ENCODE data around the gene RNF115. TPM values are rescaled to one million over a fixed set of nuclear protein-coding genes. Genes with fewer than 3 reads are reported as not detected.

Gene RNF115
- total and polyA plus RNA-seq, 2 of the 13 experiments (the other 11 are each of a cell fraction or from before 2014, with no cell fraction given): 6.0 to 10.1 TPM

GRCh38 chr1:145823565-145824498 lies at the start of gene RNF115, which contains the start of gene POLR3C (continued):
- no peak for TF ChIP-seq ZNF18 (CRISPR knock-in tag; IDR thresholded peaks at IDR 0.05; ENCODE audit: insufficient replicate concordance)
- TF ChIP-seq ARNT (IDR thresholded peaks at IDR 0.05): no peak
- TF ChIP-seq ZNF83 (CRISPR knock-in tag; IDR thresholded peaks at IDR 0.05; ENCODE audit: borderline replicate concordance): peak; percentile 75; the same call in 1 of the 2 replicates
- peak; percentile 95; the same call in 1 of the 2 replicates for TF ChIP-seq ZNF44 (CRISPR knock-in tag; IDR thresholded peaks at IDR 0.05)
- TF ChIP-seq HOXD1 (CRISPR knock-in tag; IDR thresholded peaks at IDR 0.05): peak; percentile 89
- no peak for TF ChIP-seq ZNF646 (CRISPR knock-in tag; IDR thresholded peaks at IDR 0.05)
- TF ChIP-seq ZNF713 (CRISPR knock-in tag; IDR thresholded peaks at IDR 0.05): no peak
- peak; percentile 4; the same call in 1 of the 2 replicates for TF ChIP-seq ZNF281 (CRISPR knock-in tag; IDR thresholded peaks at IDR 0.05; ENCODE audit: borderline replicate concordance)
- TF ChIP-seq ZNF878 (CRISPR knock-in tag; IDR thresholded peaks at IDR 0.05): peak; percentile 83; the same call in 1 of the 2 replicates
- TF ChIP-seq ZNF629 (CRISPR knock-in tag; conservative IDR thresholded peaks at IDR 0.05): no peak
- peak; percentile 78 for TF ChIP-seq MAX (IDR thresholded peaks at IDR 0.05)
- TF ChIP-seq ZNF550 (CRISPR knock-in tag; IDR thresholded peaks at IDR 0.05; ENCODE audit: borderline replicate concordance): no peak
- no peak for TF ChIP-seq RBAK (CRISPR knock-in tag; IDR thresholded peaks at IDR 0.05)
- peak; percentile 40; the same call in 1 of the 2 replicates for TF ChIP-seq ZNF263 (CRISPR knock-in tag; IDR thresholded peaks at IDR 0.05)
- TF ChIP-seq ZNF781 (CRISPR knock-in tag; IDR thresholded peaks at IDR 0.05; ENCODE audit: borderline replicate concordance, not compliant biosample characterization): peak; percentile 41
- peak; percentile 76 for TF ChIP-seq MED1 (CRISPR knock-in tag; IDR thresholded peaks at IDR 0.05)
- TF ChIP-seq HOXA9 (CRISPR knock-in tag; IDR thresholded peaks at IDR 0.05; ENCODE audit: borderline replicate concordance): no peak

All from HepG2 (cell line).